ENCODE measurements around the gene HLA-DOB.

HLA-DOB gene

DNA sequence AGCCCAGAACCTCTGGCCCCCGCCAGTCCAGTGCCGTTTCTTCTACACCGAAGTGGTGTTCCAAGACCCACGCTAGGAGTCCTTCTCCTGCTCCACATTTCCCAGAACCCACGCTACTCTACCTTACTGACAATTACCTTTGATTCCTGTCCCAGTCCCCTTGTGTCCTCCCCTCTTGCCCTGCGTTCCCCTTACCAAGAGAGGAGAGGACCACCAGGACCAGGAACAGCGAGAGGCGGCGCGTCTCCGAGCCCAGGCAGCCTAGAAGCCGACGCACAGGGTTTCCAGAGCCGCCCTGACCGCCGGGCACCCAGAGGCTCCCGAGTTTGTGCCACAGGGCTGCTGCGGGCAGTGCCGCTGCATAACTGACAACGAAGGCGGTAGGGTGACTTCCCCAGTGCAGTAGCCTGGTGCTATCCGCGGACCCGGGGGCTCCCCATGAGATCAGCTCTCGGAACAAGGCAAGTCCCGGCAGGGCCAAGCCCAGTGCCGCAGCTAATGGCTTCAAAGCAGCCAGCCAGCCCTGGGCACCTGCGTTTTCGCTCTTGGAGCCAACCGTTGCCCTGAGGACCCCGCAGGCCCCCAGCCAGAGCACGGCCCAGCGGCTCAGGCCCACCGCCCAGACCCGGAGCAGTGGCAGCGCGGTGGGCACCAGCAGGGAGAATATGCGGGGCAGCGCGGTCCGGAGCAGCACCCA lies 36.2 kb upstream of the HLA-DOB start:
- Histone ChIP-seq H3K27me3 (ENCODE audit: control insufficient read depth, insufficient read depth, low read length) (peaks cover 52% of the 10 kb centered on the region), H3K9me3 (ENCODE audit: control insufficient read depth, insufficient read depth, low read length) (no peaks in the 10 kb centered on the region), H3K4me1 (ENCODE audit: control insufficient read depth, insufficient read depth, low read length) (peaks cover 5% of the 10 kb centered on the region; the same call in 1 of the 2 replicates), H3K4me3 (ENCODE audit: low read depth, low read length) (peak overlapping the region; percentile 71), H3K27ac (ENCODE audit: low read depth, low read length) (no peak overlapping the region), H3K36me3 (ENCODE audit: control insufficient read depth, insufficient read depth, low read length) (peaks cover 18% of the 10 kb centered on the region), H3K9ac (ENCODE audit: low read depth, low read length) (peak overlapping the region; percentile 25; the same call in 1 of the 2 replicates)

DNA sequence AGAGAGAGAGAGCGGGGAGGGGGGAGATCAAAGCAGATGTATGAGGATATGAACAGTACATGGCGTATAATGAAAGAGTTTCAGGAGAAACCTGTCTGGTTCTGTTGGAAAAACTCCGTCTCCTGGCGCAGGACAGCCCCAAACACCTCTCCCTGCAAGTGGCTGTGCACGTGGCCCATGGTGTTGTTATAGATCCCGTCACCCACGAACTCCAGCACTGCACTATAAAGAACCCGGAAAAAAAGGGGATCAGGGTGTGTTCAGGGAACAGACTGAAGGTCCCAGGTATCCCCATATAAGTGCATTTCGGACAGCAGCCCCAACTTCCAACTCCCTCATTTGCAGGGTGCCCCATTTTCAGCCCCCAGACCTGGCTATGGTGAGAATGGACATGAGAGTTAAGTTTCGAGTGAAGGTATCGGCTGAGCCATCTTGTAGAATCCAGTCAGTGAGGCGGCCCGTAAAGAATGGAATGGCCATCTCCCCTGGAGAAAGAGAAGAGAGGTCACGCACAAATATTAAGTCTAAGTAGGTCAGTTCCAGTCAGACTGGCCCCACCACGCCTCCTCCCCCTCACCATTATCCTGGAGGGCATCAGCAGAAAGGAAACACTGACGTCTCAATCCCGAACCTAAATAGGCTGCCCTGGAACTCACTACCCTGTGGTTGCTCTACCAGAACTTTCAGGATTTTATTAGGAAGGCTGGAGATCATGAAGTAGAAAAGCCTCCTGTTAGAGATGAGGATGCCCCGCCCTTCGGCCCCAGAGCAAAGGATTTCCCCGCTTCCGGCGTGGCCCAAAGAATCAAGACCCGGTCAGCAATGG lies 35.4 kb upstream of the HLA-DOB start:
- Histone ChIP-seq H3K4me1 (ENCODE audit: control insufficient read depth, insufficient read depth, low read length) (peaks cover 5% of the 10 kb centered on the region; the same call in 1 of the 2 replicates), H3K9me3 (ENCODE audit: control insufficient read depth, insufficient read depth, low read length) (no peaks in the 10 kb centered on the region), H3K36me3 (ENCODE audit: control insufficient read depth, insufficient read depth, low read length) (peaks cover 23% of the 10 kb centered on the region), H3K9ac (ENCODE audit: low read depth, low read length) (no peak overlapping the region), H3K4me3 (ENCODE audit: low read depth, low read length) (peak overlapping the region; percentile 71), H3K27ac (ENCODE audit: low read depth, low read length) (no peak overlapping the region), H3K27me3 (ENCODE audit: control insufficient read depth, insufficient read depth, low read length) (peaks cover 48% of the 10 kb centered on the region)

DNA sequence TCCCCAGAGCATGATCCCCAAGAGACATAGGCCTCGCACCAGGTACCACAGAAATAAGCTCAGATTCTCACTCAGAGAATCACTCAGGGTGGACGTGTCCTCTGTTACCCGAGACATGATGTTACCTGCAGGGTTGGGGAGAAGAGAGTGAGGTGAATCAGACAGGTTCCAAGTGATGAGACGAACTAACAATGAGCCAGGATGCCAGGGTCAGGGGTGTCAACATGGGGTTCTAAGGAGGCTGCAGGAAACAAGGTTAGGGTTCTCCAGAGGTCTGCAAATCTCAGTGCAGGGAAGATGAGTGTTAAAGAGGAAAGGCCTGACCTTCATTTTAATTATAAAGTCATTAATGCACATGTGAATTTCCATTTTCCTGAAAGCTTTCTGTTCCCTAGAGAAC lies 34.2 kb upstream of the HLA-DOB start:
- Histone ChIP-seq H3K4me1 (ENCODE audit: control insufficient read depth, insufficient read depth, low read length) (peaks cover 5% of the 10 kb centered on the region; the same call in 1 of the 2 replicates), H3K9ac (ENCODE audit: low read depth, low read length) (no peak overlapping the region), H3K36me3 (ENCODE audit: control insufficient read depth, insufficient read depth, low read length) (peaks cover 29% of the 10 kb centered on the region), H3K27ac (ENCODE audit: low read depth, low read length) (no peak overlapping the region), H3K4me3 (ENCODE audit: low read depth, low read length) (no peak overlapping the region), H3K27me3 (ENCODE audit: control insufficient read depth, insufficient read depth, low read length) (peaks cover 44% of the 10 kb centered on the region), H3K9me3 (ENCODE audit: control insufficient read depth, insufficient read depth, low read length) (no peaks in the 10 kb centered on the region)

DNA sequence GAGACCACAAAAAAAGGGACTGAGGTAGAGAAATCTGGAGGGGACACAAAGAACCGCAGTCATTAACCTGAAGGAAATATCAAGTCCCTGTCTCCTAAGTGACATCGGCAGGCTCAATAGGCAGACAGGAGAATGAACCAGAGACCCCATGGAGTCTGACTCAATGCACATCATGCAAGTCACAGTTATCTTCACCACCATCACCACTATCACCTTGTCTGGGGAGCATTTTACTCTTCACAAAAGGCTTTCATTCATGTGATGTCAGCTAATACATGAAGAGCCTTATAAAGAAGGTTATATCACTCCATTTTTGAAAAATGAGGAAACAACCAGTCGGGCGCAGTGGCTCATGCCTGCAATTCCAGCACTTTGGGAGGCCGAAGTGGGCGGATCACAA lies 32.3 kb upstream of the HLA-DOB start:
- Histone ChIP-seq H3K27ac (ENCODE audit: low read depth, low read length) (no peak overlapping the region), H3K27me3 (ENCODE audit: control insufficient read depth, insufficient read depth, low read length) (peaks cover 26% of the 10 kb centered on the region), H3K4me1 (ENCODE audit: control insufficient read depth, insufficient read depth, low read length) (peaks cover 5% of the 10 kb centered on the region; the same call in 1 of the 2 replicates), H3K36me3 (ENCODE audit: control insufficient read depth, insufficient read depth, low read length) (peaks cover 29% of the 10 kb centered on the region), H3K9ac (ENCODE audit: low read depth, low read length) (no peak overlapping the region), H3K9me3 (ENCODE audit: control insufficient read depth, insufficient read depth, low read length) (no peaks in the 10 kb centered on the region), H3K4me3 (ENCODE audit: low read depth, low read length) (no peak overlapping the region)

DNA sequence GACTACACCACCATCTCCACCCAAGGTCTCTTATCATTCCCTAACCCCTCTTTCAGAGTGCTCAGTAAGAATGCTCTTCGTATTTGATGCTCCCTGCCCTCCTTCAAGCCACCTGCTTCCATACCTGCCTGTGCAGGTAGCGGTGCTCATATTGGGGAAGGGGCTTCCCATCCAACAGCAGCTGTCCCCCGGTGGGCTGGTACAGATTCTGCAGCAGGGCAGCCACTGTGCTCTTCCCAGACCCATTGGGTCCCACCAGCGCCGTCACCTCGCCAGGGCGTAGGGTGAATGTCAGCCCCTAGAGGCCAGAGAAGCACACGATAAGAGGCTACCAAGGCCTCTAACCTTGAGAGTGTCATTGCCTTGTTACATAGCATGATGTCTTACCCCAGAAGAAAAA lies 31.0 kb upstream of the HLA-DOB start:
- Histone ChIP-seq H3K9ac (ENCODE audit: low read depth, low read length) (no peak overlapping the region), H3K27me3 (ENCODE audit: control insufficient read depth, insufficient read depth, low read length) (peaks cover 35% of the 10 kb centered on the region), H3K4me1 (ENCODE audit: control insufficient read depth, insufficient read depth, low read length) (peaks cover 10% of the 10 kb centered on the region), H3K9me3 (ENCODE audit: control insufficient read depth, insufficient read depth, low read length) (no peaks in the 10 kb centered on the region), H3K36me3 (ENCODE audit: control insufficient read depth, insufficient read depth, low read length) (peaks cover 29% of the 10 kb centered on the region), H3K27ac (ENCODE audit: low read depth, low read length) (no peak overlapping the region), H3K4me3 (ENCODE audit: low read depth, low read length) (no peak overlapping the region)

DNA sequence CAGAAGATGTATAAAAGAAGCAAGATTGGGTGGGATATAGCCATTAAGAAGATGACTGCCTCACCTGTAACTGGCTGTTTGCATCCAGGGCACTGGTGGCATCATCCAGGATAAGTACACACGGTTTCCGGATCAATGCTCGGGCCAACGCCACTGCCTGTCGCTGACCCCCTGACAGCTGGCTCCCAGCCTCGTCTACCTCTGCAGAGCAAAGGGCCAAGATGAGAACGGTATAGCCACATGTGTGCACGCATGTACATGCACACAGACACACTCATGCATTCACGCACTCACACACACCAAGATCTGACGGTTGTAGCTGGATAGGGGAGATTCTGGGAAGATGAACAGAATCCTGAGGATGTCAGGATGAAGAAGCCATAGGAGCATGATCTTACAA lies 30.2 kb upstream of the HLA-DOB start:
- peaks cover 29% of the 10 kb centered on the region for H3K36me3 ChIP-seq (ENCODE audit: control insufficient read depth, insufficient read depth, low read length)
- no peak overlapping the region for H3K27ac ChIP-seq (ENCODE audit: low read depth, low read length)
- no peaks in the 10 kb centered on the region for H3K9me3 ChIP-seq (ENCODE audit: control insufficient read depth, insufficient read depth, low read length)
- no peak overlapping the region for H3K9ac ChIP-seq (ENCODE audit: low read depth, low read length)
- H3K4me1 ChIP-seq (ENCODE audit: control insufficient read depth, insufficient read depth, low read length) = peaks cover 5% of the 10 kb centered on the region; the same call in 1 of the 2 replicates
- peaks cover 30% of the 10 kb centered on the region for H3K27me3 ChIP-seq (ENCODE audit: control insufficient read depth, insufficient read depth, low read length)
- no peak overlapping the region for H3K4me3 ChIP-seq (ENCODE audit: low read depth, low read length)

DNA sequence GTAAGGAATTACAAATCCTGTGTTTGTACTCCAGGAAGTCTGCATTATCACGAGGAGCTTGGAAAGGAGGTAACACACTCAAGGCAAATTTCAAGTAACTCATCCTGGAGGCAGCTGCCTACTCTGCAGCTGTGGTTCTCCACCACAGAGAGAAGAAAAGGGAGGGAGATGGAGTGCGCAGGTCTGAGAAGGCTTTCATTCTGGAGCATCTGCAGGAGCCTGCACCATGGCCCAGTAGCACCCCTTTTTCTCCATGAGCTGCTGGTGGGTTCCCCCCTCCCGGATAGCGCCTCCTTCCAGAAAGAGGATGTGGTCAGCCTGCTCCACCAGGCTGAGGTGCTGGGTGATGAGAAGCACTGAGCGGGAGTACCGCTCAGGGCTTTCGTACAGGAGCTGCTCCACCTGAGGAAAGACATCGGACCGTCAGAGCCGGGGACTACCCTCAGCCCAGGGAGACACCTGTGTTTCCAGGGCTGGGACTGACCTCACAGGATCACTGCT lies 28.6 kb upstream of the HLA-DOB start:
- Histone ChIP-seq H3K27me3 (ENCODE audit: control insufficient read depth, insufficient read depth, low read length) (peaks cover 17% of the 10 kb centered on the region), H3K36me3 (ENCODE audit: control insufficient read depth, insufficient read depth, low read length) (peaks cover 24% of the 10 kb centered on the region), H3K9ac (ENCODE audit: low read depth, low read length) (no peak overlapping the region), H3K9me3 (ENCODE audit: control insufficient read depth, insufficient read depth, low read length) (no peaks in the 10 kb centered on the region), H3K4me1 (ENCODE audit: control insufficient read depth, insufficient read depth, low read length) (peaks cover 5% of the 10 kb centered on the region; the same call in 1 of the 2 replicates), H3K4me3 (ENCODE audit: low read depth, low read length) (no peak overlapping the region), H3K27ac (ENCODE audit: low read depth, low read length) (no peak overlapping the region)

DNA sequence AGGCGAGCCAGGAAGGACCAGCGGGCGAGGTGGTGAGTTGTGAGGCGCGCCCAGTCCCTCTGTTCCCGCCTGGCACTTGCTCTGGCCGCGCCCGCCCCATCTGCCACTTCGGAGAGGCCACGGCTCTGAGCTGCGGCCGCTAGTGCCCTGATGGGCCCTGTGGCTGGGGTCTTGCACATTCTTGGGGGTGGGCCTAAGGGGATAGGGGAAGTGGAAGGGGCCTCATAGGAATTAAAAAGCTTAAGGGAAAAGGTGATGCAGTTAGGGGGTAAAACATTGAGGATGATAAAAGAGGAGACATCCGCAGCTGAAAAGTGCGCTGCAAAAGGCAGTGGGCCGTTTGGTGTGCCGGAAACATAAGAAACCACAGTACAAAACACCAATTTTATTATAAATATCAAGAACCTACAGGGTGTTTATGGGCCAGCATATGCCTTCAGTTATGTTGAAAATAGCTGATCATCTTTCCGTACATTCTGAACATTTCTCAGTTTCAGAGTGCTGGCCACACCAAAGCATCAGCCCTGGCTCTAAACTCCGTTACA lies 28.1 kb upstream of the HLA-DOB start:
- peaks cover 5% of the 10 kb centered on the region; the same call in 1 of the 2 replicates for H3K4me1 ChIP-seq (ENCODE audit: control insufficient read depth, insufficient read depth, low read length)
- H3K4me3 ChIP-seq (ENCODE audit: low read depth, low read length) = peak overlapping the region; percentile 83
- H3K27ac ChIP-seq (ENCODE audit: low read depth, low read length) = no peak overlapping the region
- no peaks in the 10 kb centered on the region for H3K9me3 ChIP-seq (ENCODE audit: control insufficient read depth, insufficient read depth, low read length)
- H3K36me3 ChIP-seq (ENCODE audit: control insufficient read depth, insufficient read depth, low read length) = peaks cover 20% of the 10 kb centered on the region
- H3K9ac ChIP-seq (ENCODE audit: low read depth, low read length) = no peak overlapping the region
- peaks cover 17% of the 10 kb centered on the region for H3K27me3 ChIP-seq (ENCODE audit: control insufficient read depth, insufficient read depth, low read length)

DNA sequence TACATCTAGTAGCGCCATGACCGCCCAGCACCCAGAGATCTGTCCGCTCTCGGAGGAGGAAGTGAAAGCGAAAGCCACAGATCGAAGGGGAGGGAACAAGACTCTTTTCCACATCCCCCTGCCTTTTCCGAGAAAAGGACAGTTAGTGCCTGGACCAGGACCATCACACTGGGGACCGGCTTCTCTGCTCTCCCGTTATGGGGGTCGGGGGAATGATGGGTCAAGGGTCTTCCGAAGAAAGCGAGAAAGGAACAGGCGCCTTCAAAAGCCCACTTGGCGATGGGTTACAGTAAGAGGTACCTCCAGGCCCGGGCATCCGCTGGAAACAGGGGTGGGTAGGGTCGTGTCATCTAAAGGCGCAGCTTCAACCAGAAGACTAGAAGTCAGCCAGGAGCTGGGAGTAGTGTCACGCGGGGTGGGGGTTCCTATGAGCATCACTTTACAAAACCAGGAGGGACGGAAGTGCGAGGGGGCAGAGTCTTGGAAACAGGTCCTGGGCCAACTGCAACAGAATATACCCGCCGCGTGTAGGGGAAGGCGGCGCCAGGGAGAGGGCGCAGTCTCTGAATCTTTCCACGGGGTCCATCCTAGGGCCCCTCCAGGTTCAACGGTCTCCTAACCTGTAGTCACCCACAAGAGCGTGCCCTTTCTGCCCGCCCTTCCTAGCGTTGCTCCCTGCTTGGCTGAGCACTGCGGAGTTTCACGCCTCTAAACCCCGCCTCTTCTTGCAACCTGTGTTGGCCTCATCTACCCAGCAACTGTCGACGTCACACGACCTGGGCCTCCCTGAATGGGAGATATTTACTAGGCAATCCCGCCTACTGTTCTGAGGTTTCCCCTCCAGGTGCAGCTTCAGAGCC lies 27.4 kb upstream of the HLA-DOB start, which contains the start of gene PSMB8:
PSMB8 (minus strand) TSS at position 69 of the 860 bp plus-strand sequence; CDS start at position 18, 51 bp downstream.
- peak within 1 kb of the TSS; percentile 83 for H3K4me3 ChIP-seq (ENCODE audit: low read depth, low read length)
- H3K27me3 ChIP-seq (ENCODE audit: control insufficient read depth, insufficient read depth, low read length) = peaks cover 17% of the 10 kb centered on the region
- H3K36me3 ChIP-seq (ENCODE audit: control insufficient read depth, insufficient read depth, low read length) = peaks cover 20% of the 10 kb centered on the region
- peaks cover 5% of the 10 kb centered on the region; the same call in 1 of the 2 replicates for H3K4me1 ChIP-seq (ENCODE audit: control insufficient read depth, insufficient read depth, low read length)
- H3K9ac ChIP-seq (ENCODE audit: low read depth, low read length) = peak within 1 kb of the TSS; percentile 54
- H3K9me3 ChIP-seq (ENCODE audit: control insufficient read depth, insufficient read depth, low read length) = no peaks in the 10 kb centered on the region
- no peak within 1 kb of the TSS for H3K27ac ChIP-seq (ENCODE audit: low read depth, low read length)

DNA sequence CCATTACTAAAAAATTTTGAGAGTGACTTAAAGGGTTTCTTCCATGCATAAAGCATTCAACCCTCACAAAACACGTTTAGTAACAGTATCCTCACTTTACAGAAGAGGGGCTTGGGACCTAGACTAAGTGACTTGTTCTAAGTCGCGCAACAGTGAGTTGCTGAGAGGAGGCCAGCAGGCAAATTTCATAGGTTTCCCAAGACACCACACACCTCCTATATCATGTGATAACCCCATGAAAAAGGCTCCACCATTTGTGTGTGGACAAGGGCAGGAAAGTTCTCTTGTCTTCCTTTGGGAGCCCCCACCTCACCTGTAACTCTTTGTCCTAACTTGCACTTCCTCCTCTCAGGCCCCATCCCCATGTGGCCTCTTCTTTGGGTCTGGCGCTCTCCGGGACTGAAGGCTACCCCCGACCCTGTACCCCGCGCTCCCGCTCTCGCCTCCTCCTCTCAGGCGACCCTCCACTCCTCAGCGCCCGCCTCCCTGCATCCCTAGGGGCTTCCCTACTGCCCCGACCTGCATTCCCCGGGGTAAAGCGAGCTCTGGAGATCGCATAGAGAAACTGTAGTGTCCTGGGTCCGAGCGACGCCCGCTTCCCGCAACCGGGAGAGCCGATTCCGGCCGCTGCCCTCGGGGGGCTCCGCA lies 26.7 kb upstream of the HLA-DOB start:
- no peaks in the 10 kb centered on the region for H3K9me3 ChIP-seq (ENCODE audit: control insufficient read depth, insufficient read depth, low read length)
- H3K9ac ChIP-seq (ENCODE audit: low read depth, low read length) = peak overlapping the region; percentile 54
- peaks cover 17% of the 10 kb centered on the region for H3K27me3 ChIP-seq (ENCODE audit: control insufficient read depth, insufficient read depth, low read length)
- H3K4me1 ChIP-seq (ENCODE audit: control insufficient read depth, insufficient read depth, low read length) = peaks cover 5% of the 10 kb centered on the region; the same call in 1 of the 2 replicates
- H3K36me3 ChIP-seq (ENCODE audit: control insufficient read depth, insufficient read depth, low read length) = peaks cover 16% of the 10 kb centered on the region
- no peak overlapping the region for H3K27ac ChIP-seq (ENCODE audit: low read depth, low read length)
- peak overlapping the region; percentile 83 for H3K4me3 ChIP-seq (ENCODE audit: low read depth, low read length)

Data from HUES48 (cell line).